Uterus (tissue), 4 donors: ENCODE measurements around the gene CNTN2. TPM values are rescaled to one million over a fixed set of nuclear protein-coding genes. Genes with fewer than 3 reads are reported as not detected.

Experiments used
- DNase-seq, 2 donors: peaks; one replicate each; pipeline ENCODE4 v3.0.0-alpha.2; 2019 to 2020
- H3K27ac ChIP-seq, 2 donors: fragments of 200-600 bp; sonication (generic); 1 replicate in 1 of 2; 2 replicates in 1 of 2; pipeline ENCODE4 v1.5.1; 2016 to 2018
- H3K27me3 ChIP-seq, 2 donors: fragments of 200-600 bp; sonication (generic); one replicate each; pipeline ENCODE4 v1.5.1; 2018 to 2019; ENCODE audit warnings: control low read depth in 1 of 2
- H3K36me3 ChIP-seq, 2 donors: fragments of 200-600 bp; sonication (generic); one replicate each; pipeline ENCODE4 v1.5.1; 2019; ENCODE audit warnings: control low read depth in 1 of 2
- H3K4me1 ChIP-seq, 2 donors: fragments of 200-600 bp; sonication (generic); one replicate each; pipeline ENCODE4 v1.5.1; 2018 to 2019; ENCODE audit warnings: control low read depth in 1 of 2
- H3K4me3 ChIP-seq, 2 donors: fragments of 200-600 bp; sonication (generic); 1 replicate in 1 of 2; 2 replicates in 1 of 2; pipeline ENCODE4 v1.5.1; 2018 to 2019; ENCODE audit warnings: mild to moderate bottlenecking in 1 of 2
- H3K9me3 ChIP-seq, 2 donors: fragments of 200-600 bp; sonication (generic); one replicate each; pipeline ENCODE4 v1.5.1; 2019; ENCODE audit warnings: control low read depth in 1 of 2
- POLR2A ChIP-seq, 2 donors: fragments of 450-650 bp; IDR thresholded peaks; one replicate each; pipeline ENCODE4 v1.6.1; 2016; ENCODE audit warnings: antibody characterized with exemption in 2 of 2, mild to moderate bottlenecking in 1 of 2, moderate library complexity in 1 of 2
- intact Hi-C: fragments of 100-400 bp; cut with DNase I; formaldehyde crosslinking; loops from one replicate; pipeline ENCODE4 v1.15.1; 2023; ENCODE audit warnings: low total_unique reads
- total RNA-seq, 4 donors: library from RNA; depleted of rRNA in 3 of 4; stranded (reverse); fragments of >200 nt in 3 of 4; gene quantifications; one replicate each; pipeline versions ENCODE4 v1.1.0 to v1.2.4, GENCODE V29; 2014 to 2023
- TF ChIP-seq, protein P1 (sequence below), 4 experiments: fragments of 200-600 bp in 2 of 4; fragments of 450-650 bp in 2 of 4; sonication (generic) in 2 of 4; IDR thresholded peaks; one replicate each; pipeline ENCODE4 v1.5.1; 2016 to 2019; ENCODE audit warnings: antibody characterized with exemption in 4 of 4, mild to moderate bottlenecking in 2 of 4, moderate library complexity in 1 of 4
- donor health status: DM: yes; HTN: yes; CAD: no.

The CNTN2 gene
- total RNA-seq, 4 donors from 2014 or later = 3.0 TPM; not detected in 3

DNA sequence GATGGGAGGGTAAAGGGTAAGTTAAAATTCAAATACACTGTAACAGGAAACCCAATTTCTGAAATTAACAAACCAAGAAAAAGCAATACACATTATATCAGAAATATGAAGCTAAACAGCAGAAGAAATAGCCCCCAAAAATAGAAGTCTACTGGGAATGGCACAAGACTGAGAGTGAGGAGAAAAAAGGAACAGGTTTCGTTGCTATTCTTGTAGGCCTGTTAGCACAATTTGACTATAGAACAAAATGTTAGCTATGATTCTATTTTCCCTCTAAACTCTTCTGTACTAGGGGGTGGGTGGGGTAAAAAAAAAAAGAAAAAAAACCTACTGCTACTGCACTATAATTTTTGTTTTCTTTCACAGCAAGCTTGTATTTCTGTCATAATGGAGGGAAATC, 66.3 kb downstream of the CNTN2 start:
- Histone ChIP-seq H3K4me1 (no peaks in the 10 kb centered on the region), H3K36me3 (no peaks in the 10 kb centered on the region)

DNA sequence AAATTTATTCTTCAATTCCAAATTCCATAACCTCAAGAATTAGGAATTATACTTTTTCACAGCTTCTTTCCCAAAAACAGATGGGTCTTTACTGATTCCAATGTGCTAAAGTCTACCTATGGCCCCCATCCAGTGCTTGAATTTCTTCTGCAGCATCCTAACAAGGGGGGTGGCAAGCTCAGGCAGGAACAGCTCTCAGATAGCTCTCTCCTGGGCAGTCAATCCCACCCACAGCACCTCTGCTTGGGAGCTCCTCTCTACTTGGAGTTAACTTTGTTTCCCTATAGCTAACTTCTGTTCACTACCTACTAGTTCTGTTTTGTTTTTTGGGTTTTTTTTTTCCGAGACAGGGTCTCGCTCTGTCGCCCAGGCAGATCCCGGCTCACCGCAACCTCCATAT, 66.7 kb downstream of the CNTN2 start:
- Histone ChIP-seq H3K36me3 (no peaks in the 10 kb centered on the region), H3K4me1 (no peaks in the 10 kb centered on the region), H3K27me3 (no peaks in the 10 kb centered on the region), H3K27ac (no peak overlapping the region), H3K9me3 (no peaks in the 10 kb centered on the region), H3K4me3 (no peak overlapping the region)
- intact Hi-C loops = no loop called here
- no peak for DNase-seq
- no peak for TF ChIP-seq POLR2A (IDR thresholded peaks at IDR 0.05)
- TF ChIP-seq, protein P1, sequence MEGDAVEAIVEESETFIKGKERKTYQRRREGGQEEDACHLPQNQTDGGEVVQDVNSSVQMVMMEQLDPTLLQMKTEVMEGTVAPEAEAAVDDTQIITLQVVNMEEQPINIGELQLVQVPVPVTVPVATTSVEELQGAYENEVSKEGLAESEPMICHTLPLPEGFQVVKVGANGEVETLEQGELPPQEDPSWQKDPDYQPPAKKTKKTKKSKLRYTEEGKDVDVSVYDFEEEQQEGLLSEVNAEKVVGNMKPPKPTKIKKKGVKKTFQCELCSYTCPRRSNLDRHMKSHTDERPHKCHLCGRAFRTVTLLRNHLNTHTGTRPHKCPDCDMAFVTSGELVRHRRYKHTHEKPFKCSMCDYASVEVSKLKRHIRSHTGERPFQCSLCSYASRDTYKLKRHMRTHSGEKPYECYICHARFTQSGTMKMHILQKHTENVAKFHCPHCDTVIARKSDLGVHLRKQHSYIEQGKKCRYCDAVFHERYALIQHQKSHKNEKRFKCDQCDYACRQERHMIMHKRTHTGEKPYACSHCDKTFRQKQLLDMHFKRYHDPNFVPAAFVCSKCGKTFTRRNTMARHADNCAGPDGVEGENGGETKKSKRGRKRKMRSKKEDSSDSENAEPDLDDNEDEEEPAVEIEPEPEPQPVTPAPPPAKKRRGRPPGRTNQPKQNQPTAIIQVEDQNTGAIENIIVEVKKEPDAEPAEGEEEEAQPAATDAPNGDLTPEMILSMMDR (IDR thresholded peaks at IDR 0.05) = no peak

More for the DNA sequence above, 66.3 kb downstream of the CNTN2 start:
- H3K9me3 ChIP-seq = no peaks in the 10 kb centered on the region
- no peak overlapping the region for H3K27ac ChIP-seq
- TF ChIP-seq POLR2A (IDR thresholded peaks at IDR 0.05) = no peak
- TF ChIP-seq, protein P1 (IDR thresholded peaks at IDR 0.05) = no peak
- intact Hi-C loops = no loop called here
- H3K4me3 ChIP-seq = no peak overlapping the region
- no peaks in the 10 kb centered on the region for H3K27me3 ChIP-seq
- DNase-seq = no peak

DNA sequence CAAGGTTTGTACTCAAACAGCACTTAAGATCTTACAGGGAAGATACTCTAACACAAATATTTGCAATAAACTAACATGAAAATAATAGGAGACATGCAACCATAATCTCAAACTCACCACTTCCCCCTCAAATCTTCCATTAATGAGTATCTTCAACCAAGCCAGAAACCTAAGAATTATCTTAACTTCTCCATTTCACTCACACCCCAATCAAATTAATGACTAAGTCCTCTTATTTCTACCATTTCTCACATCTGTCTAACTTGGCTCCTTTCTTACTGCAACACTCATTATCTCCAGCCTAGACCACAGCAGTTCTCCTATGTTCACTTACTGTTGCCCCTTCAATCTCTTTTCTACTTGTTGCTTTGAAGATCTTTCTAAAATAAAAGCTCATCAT, 68.3 kb downstream of the CNTN2 start:
- no peaks in the 10 kb centered on the region for H3K9me3 ChIP-seq
- no peaks in the 10 kb centered on the region for H3K27me3 ChIP-seq
- no peak overlapping the region for H3K4me3 ChIP-seq
- H3K36me3 ChIP-seq = no peaks in the 10 kb centered on the region
- no peaks in the 10 kb centered on the region for H3K4me1 ChIP-seq
- DNase-seq = no peak
- TF ChIP-seq POLR2A (IDR thresholded peaks at IDR 0.05) = no peak
- TF ChIP-seq, protein P1 (IDR thresholded peaks at IDR 0.05) = no peak
- H3K27ac ChIP-seq = no peak overlapping the region
- intact Hi-C loops = no loop called here

DNA sequence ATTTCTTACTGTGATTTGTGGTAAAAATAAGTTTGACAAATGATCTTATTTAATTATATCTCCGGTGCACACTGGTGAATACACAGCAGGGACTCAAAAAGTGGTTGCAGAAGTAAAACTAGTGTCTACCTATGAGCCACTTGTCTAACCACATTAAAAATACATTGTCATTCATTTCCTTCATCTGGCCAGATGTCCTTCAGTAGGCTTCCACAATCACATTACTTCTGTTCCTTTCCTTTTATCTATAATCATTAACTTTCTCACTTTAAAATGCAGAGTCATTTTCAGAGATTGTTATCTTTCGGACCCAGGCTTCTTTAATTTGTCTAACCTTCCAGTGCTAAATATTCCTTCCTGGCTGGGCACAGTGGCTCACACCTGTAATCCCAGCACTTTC, 75.7 kb downstream of the CNTN2 start:
- no peak overlapping the region for H3K4me3 ChIP-seq

DNA sequence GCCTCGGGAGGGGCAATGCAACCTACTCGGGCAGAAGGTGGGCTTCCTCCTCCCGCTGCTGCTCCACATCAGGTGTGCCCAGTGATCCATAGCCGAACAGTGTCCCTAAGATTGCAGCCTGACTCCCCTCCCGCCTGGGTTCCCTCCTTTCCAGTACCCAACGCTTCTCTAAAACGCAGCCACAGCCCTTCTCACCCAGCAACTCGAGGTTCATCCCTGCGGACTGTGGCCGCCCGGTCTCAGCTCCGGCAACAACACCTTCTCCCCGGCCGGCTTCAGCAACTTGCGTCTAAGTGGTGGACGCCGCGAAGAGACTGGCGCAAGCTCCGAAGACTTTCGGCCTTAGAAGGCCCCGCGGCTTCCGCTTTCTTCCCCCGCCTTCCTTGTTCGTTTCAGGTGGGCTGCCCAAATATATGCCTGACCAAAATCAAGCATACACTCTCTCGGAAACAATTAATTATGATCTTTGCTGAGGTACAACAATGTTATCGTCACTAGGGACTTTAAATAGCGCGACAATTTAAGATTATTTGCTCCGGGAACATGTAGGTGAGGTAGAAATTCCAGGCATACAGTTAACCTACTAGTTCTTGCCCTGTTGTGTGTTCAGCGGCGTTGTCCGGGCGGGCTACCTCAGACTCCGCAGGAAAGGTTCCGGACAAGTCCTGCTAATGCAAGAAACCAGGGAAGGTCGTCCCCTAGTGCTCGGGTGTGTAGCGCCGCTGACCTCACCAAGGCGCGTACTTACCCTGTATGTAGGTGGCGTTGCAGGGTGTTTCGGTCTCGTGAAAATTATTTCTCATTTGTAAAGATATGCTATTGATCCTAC, 78.9 kb downstream of the CNTN2 start, which contains the start of gene RBBP5:
Gene RBBP5 (minus strand): TSS at position 319 of the 829 bp plus-strand sequence. CDS start 105 bp downstream, at position 214.
- H3K9me3 ChIP-seq = no peaks in the 10 kb centered on the region
- intact Hi-C loops = no loop called here
- peak; percentile 94 to 96 for DNase-seq
- H3K36me3 ChIP-seq = no peaks in the 10 kb centered on the region
- peak within 1 kb of the TSS; percentile 62 to 97 for H3K4me3 ChIP-seq
- H3K27me3 ChIP-seq = no peaks in the 10 kb centered on the region
- peak within 1 kb of the TSS; percentile 88 to 100 for H3K27ac ChIP-seq
- TF ChIP-seq, protein P1 (IDR thresholded peaks at IDR 0.05) = peak; percentile 61 to 82 (median 73)
- TF ChIP-seq POLR2A (IDR thresholded peaks at IDR 0.05) = peak in 1 of 2 donors; percentile 63
- H3K4me1 ChIP-seq = peaks cover 0 to 9% of the 10 kb centered on the region in 2 donors

More for the DNA sequence above, 75.7 kb downstream of the CNTN2 start:
- H3K4me1 ChIP-seq = peaks cover 0 to 9% of the 10 kb centered on the region in 2 donors
- DNase-seq = no peak
- no peaks in the 10 kb centered on the region for H3K9me3 ChIP-seq
- H3K27ac ChIP-seq = no peak overlapping the region
- no peaks in the 10 kb centered on the region for H3K36me3 ChIP-seq
- intact Hi-C loops = no loop called here
- H3K27me3 ChIP-seq = no peaks in the 10 kb centered on the region
- no peak for TF ChIP-seq POLR2A (IDR thresholded peaks at IDR 0.05)
- TF ChIP-seq, protein P1 (IDR thresholded peaks at IDR 0.05) = no peak
